ENCODE results near the gene ZBTB44.
A peak's percentile ranks its signal among the peaks of the same experiment; 100 is the strongest.

ZBTB44 gene

GRCh38 chr11:130327716-130328115, 13.0 kb upstream of the ZBTB44 start:
- Histone ChIP-seq H3K4me1 (ENCODE audit: insufficient read depth, low read length) (no peaks in the 10 kb centered on the region), H3K36me3 (ENCODE audit: insufficient read depth, low read length) (no peaks in the 10 kb centered on the region), H3K27me3 (ENCODE audit: control insufficient read depth in 1 of 2, insufficient read depth in 2 of 2, low read length in 2 of 2) (no peaks in the 10 kb centered on the region), H3K4me3 (ENCODE audit: low read depth in 1 of 2, low read length in 2 of 2) (no peak overlapping the region), H3K9ac (ENCODE audit: low read length) (no peak overlapping the region), H3K27ac (ENCODE audit: low read depth, low read length) (no peak overlapping the region), H3K9me3 (ENCODE audit: low read length) (no peaks in the 10 kb centered on the region)

GRCh38 chr11:130325691-130326090, 11.0 kb upstream of the ZBTB44 start:
- no peaks in the 10 kb centered on the region for H3K36me3 ChIP-seq (ENCODE audit: insufficient read depth, low read length)
- H3K9me3 ChIP-seq (ENCODE audit: low read length) = no peaks in the 10 kb centered on the region
- no peak overlapping the region for H3K4me3 ChIP-seq (ENCODE audit: low read depth in 1 of 2, low read length in 2 of 2)
- H3K27ac ChIP-seq (ENCODE audit: low read depth, low read length) = no peak overlapping the region
- no peak overlapping the region for H3K9ac ChIP-seq (ENCODE audit: low read length)
- H3K27me3 ChIP-seq (ENCODE audit: control insufficient read depth in 1 of 2, insufficient read depth in 2 of 2, low read length in 2 of 2) = no peaks in the 10 kb centered on the region
- no peaks in the 10 kb centered on the region for H3K4me1 ChIP-seq (ENCODE audit: insufficient read depth, low read length)

GRCh38 chr11:130323452-130324450, 9.0 kb upstream of the ZBTB44 start:
- Histone ChIP-seq H3K9ac (ENCODE audit: low read length) (no peak overlapping the region), H3K4me1 (ENCODE audit: insufficient read depth, low read length) (no peaks in the 10 kb centered on the region), H3K9me3 (ENCODE audit: low read length) (no peaks in the 10 kb centered on the region), H3K36me3 (ENCODE audit: insufficient read depth, low read length) (no peaks in the 10 kb centered on the region), H3K27me3 (ENCODE audit: control insufficient read depth in 1 of 2, insufficient read depth in 2 of 2, low read length in 2 of 2) (no peaks in the 10 kb centered on the region), H3K27ac (ENCODE audit: low read depth, low read length) (no peak overlapping the region), H3K4me3 (ENCODE audit: low read depth in 1 of 2, low read length in 2 of 2) (no peak overlapping the region)

- Histone ChIP-seq H3K27me3 (ENCODE audit: control insufficient read depth in 1 of 2, insufficient read depth in 2 of 2, low read length in 2 of 2) (no peaks in the 10 kb centered on the region), H3K4me3 (ENCODE audit: low read depth in 1 of 2, low read length in 2 of 2) (no peak overlapping the region), H3K9ac (ENCODE audit: low read length) (no peak overlapping the region), H3K4me1 (ENCODE audit: insufficient read depth, low read length) (no peaks in the 10 kb centered on the region), H3K36me3 (ENCODE audit: insufficient read depth, low read length) (no peaks in the 10 kb centered on the region), H3K9me3 (ENCODE audit: low read length) (no peaks in the 10 kb centered on the region), H3K27ac (ENCODE audit: low read depth, low read length) (no peak overlapping the region)
Observed at GRCh38 chr11:130322126-130322525, 7.4 kb upstream of the ZBTB44 start.

GRCh38 chr11:130318031-130318673, 3.4 kb upstream of the ZBTB44 start:
- Histone ChIP-seq H3K27me3 (ENCODE audit: control insufficient read depth in 1 of 2, insufficient read depth in 2 of 2, low read length in 2 of 2) (no peaks in the 10 kb centered on the region), H3K27ac (ENCODE audit: low read depth, low read length) (no peak overlapping the region), H3K4me3 (ENCODE audit: low read depth in 1 of 2, low read length in 2 of 2) (no peak overlapping the region), H3K4me1 (ENCODE audit: insufficient read depth, low read length) (peaks cover 3% of the 10 kb centered on the region), H3K36me3 (ENCODE audit: insufficient read depth, low read length) (no peaks in the 10 kb centered on the region), H3K9me3 (ENCODE audit: low read length) (no peaks in the 10 kb centered on the region), H3K9ac (ENCODE audit: low read length) (no peak overlapping the region)

GRCh38 chr11:130315354-130315970, 745 bp upstream of the ZBTB44 start:
- no peak overlapping the region for H3K27ac ChIP-seq (ENCODE audit: low read depth, low read length)
- H3K36me3 ChIP-seq (ENCODE audit: insufficient read depth, low read length) = no peaks in the 10 kb centered on the region
- H3K9me3 ChIP-seq (ENCODE audit: low read length) = no peaks in the 10 kb centered on the region
- no peaks in the 10 kb centered on the region for H3K27me3 ChIP-seq (ENCODE audit: control insufficient read depth in 1 of 2, insufficient read depth in 2 of 2, low read length in 2 of 2)
- H3K4me1 ChIP-seq (ENCODE audit: insufficient read depth, low read length) = peaks cover 23% of the 10 kb centered on the region
- H3K9ac ChIP-seq (ENCODE audit: low read length) = no peak overlapping the region
- peak overlapping the region in 1 of 2 donors; percentile 65 for H3K4me3 ChIP-seq (ENCODE audit: low read depth in 1 of 2, low read length in 2 of 2)

- Histone ChIP-seq H3K9me3 (ENCODE audit: low read length) (no peaks in the 10 kb centered on the region), H3K36me3 (ENCODE audit: insufficient read depth, low read length) (peaks cover under 1% of the 10 kb centered on the region), H3K27ac (ENCODE audit: low read depth, low read length) (peak overlapping the region; percentile 75), H3K27me3 (ENCODE audit: control insufficient read depth in 1 of 2, insufficient read depth in 2 of 2, low read length in 2 of 2) (no peaks in the 10 kb centered on the region), H3K4me1 (ENCODE audit: insufficient read depth, low read length) (peaks cover 31% of the 10 kb centered on the region), H3K9ac (ENCODE audit: low read length) (peak overlapping the region; percentile 23), H3K4me3 (ENCODE audit: low read depth in 1 of 2, low read length in 2 of 2) (peak overlapping the region; percentile 57 to 93)
Observed at GRCh38 chr11:130314184-130314749, 450 bp downstream of the ZBTB44 start.

- Histone ChIP-seq H3K4me1 (ENCODE audit: insufficient read depth, low read length) (peaks cover 34% of the 10 kb centered on the region), H3K9ac (ENCODE audit: low read length) (peak overlapping the region; percentile 23), H3K9me3 (ENCODE audit: low read length) (no peaks in the 10 kb centered on the region)
Observed at GRCh38 chr11:130313383-130314183, 1.1 kb downstream of the ZBTB44 start.

GRCh38 chr11:130312046-130312445, 2.7 kb downstream of the ZBTB44 start:
- Histone ChIP-seq H3K9ac (ENCODE audit: low read length) (no peak overlapping the region), H3K4me1 (ENCODE audit: insufficient read depth, low read length) (peaks cover 34% of the 10 kb centered on the region), H3K27me3 (ENCODE audit: control insufficient read depth in 1 of 2, insufficient read depth in 2 of 2, low read length in 2 of 2) (no peaks in the 10 kb centered on the region), H3K4me3 (ENCODE audit: low read depth in 1 of 2, low read length in 2 of 2) (no peak overlapping the region), H3K9me3 (ENCODE audit: low read length) (no peaks in the 10 kb centered on the region), H3K36me3 (ENCODE audit: insufficient read depth, low read length) (peaks cover 5% of the 10 kb centered on the region), H3K27ac (ENCODE audit: low read depth, low read length) (no peak overlapping the region)

More at GRCh38 chr11:130313383-130314183, 1.1 kb downstream of the ZBTB44 start:
- Histone ChIP-seq H3K4me3 (ENCODE audit: low read depth in 1 of 2, low read length in 2 of 2) (peak overlapping the region; percentile 57 to 93), H3K36me3 (ENCODE audit: insufficient read depth, low read length) (peaks cover 5% of the 10 kb centered on the region), H3K27me3 (ENCODE audit: control insufficient read depth in 1 of 2, insufficient read depth in 2 of 2, low read length in 2 of 2) (no peaks in the 10 kb centered on the region), H3K27ac (ENCODE audit: low read depth, low read length) (peak overlapping the region; percentile 75)

- Histone ChIP-seq H3K4me1 (ENCODE audit: insufficient read depth, low read length) (peaks cover 34% of the 10 kb centered on the region), H3K27me3 (ENCODE audit: control insufficient read depth in 1 of 2, insufficient read depth in 2 of 2, low read length in 2 of 2) (no peaks in the 10 kb centered on the region), H3K36me3 (ENCODE audit: insufficient read depth, low read length) (peaks cover 5% of the 10 kb centered on the region), H3K27ac (ENCODE audit: low read depth, low read length) (no peak overlapping the region), H3K9me3 (ENCODE audit: low read length) (no peaks in the 10 kb centered on the region), H3K4me3 (ENCODE audit: low read depth in 1 of 2, low read length in 2 of 2) (no peak overlapping the region), H3K9ac (ENCODE audit: low read length) (no peak overlapping the region)
Observed at GRCh38 chr11:130310622-130311021, 4.1 kb downstream of the ZBTB44 start.

Measured in muscle layer of colon (tissue), 2 donors.